HepG2 (cell line): Measurements from ENCODE around the gene RAB1B. TPM values are rescaled to one million over a fixed set of nuclear protein-coding genes. Genes with fewer than 3 reads are reported as not detected.

Experiments
- ATF2 ChIP-seq: sonication (generic); formaldehyde crosslinking; IDR thresholded peaks from 2 replicates; pipeline ENCODE4 v1.4.0; 2020; ENCODE audit warnings: missing genetic modification reagents
- BRD4 ChIP-seq: sonication (generic); formaldehyde crosslinking; IDR thresholded peaks from 2 replicates; pipeline ENCODE4 v1.4.0; 2020; ENCODE audit warnings: missing genetic modification reagents
- HDAC1 ChIP-seq: sonication (generic); formaldehyde crosslinking; IDR thresholded peaks from 2 replicates; pipeline ENCODE4 v1.5.1; 2020; ENCODE audit warnings: mild to moderate bottlenecking, missing genetic modification reagents
- HMGXB4 ChIP-seq, 2 experiments: sonication (generic) in 1 of 2; formaldehyde crosslinking in 1 of 2; IDR thresholded peaks; 2 replicates each; pipeline versions ENCODE4 v1.4.0 to v1.6.1; 2018 to 2020; ENCODE audit warnings: missing genetic modification reagents in 2 of 2, borderline replicate concordance in 1 of 2, low read depth in 1 of 2, mild to moderate bottlenecking in 1 of 2, missing biosample characterization in 1 of 2
- HNF1B ChIP-seq: sonication (generic); formaldehyde crosslinking; IDR thresholded peaks from 2 replicates; pipeline ENCODE4 v1.5.1; 2020; ENCODE audit warnings: mild to moderate bottlenecking, moderate library complexity, missing genetic modification reagents
- HNRNPLL ChIP-seq: fragments of 200-400 bp; formaldehyde crosslinking; IDR thresholded peaks from 2 replicates; pipeline ENCODE4 v1.6.1; 2017; ENCODE audit warnings: mild to moderate bottlenecking, low read depth, low read length; ENCODE audit not compliant: poor library complexity, severe bottlenecking
- MXI1 ChIP-seq: IDR thresholded peaks from 3 replicates; pipeline ENCODE4 v1.6.1; 2012; ENCODE audit warnings: low read depth, low read length, inconsistent platforms, borderline replicate concordance
- NBN ChIP-seq: fragments of 450-650 bp; conservative IDR thresholded peaks from 2 replicates; pipeline ENCODE4 v1.6.1; 2017
- PLSCR1 ChIP-seq: sonication (generic); formaldehyde crosslinking; IDR thresholded peaks from 2 replicates; pipeline ENCODE4 v1.5.0; 2020; ENCODE audit warnings: missing genetic modification reagents, mild to moderate bottlenecking, borderline replicate concordance
- SETDB1 ChIP-seq: sonication (generic); formaldehyde crosslinking; IDR thresholded peaks from 2 replicates; pipeline ENCODE4 v1.5.1; 2020; ENCODE audit warnings: missing genetic modification reagents, mild to moderate bottlenecking, borderline replicate concordance
- TAF15 ChIP-seq: fragments of 200-400 bp; formaldehyde crosslinking; IDR thresholded peaks from one replicate; pipeline ENCODE4 v1.6.1; 2018; ENCODE audit warnings: mild to moderate bottlenecking, low read depth, low read length; ENCODE audit not compliant: poor library complexity, severe bottlenecking
- TFAP4 ChIP-seq: sonication (generic); IDR thresholded peaks from 2 replicates; pipeline ENCODE4 v1.6.1; 2016; ENCODE audit warnings: low read depth, borderline replicate concordance
- ZBTB10 ChIP-seq: sonication (generic); formaldehyde crosslinking; IDR thresholded peaks from 2 replicates; pipeline ENCODE4 v1.4.0; 2020; ENCODE audit warnings: missing genetic modification reagents, borderline replicate concordance
- ZBTB25 ChIP-seq: IDR thresholded peaks from 2 replicates; pipeline ENCODE4 v1.6.1; 2018; ENCODE audit warnings: missing genetic modification reagents
- ZNF775 ChIP-seq: sonication (generic); formaldehyde crosslinking; IDR thresholded peaks from 2 replicates; pipeline ENCODE4 v1.4.0; 2020; ENCODE audit warnings: missing genetic modification reagents, mild to moderate bottlenecking, moderate library complexity, borderline replicate concordance
- ZSCAN20 ChIP-seq: sonication (generic); formaldehyde crosslinking; IDR thresholded peaks from 2 replicates; pipeline ENCODE4 v1.4.0; 2020; ENCODE audit warnings: missing genetic modification reagents, mild to moderate bottlenecking, borderline replicate concordance
- polyA plus RNA-seq, 8 experiments: library from polyadenylated mRNA; depleted of rRNA in 3 of 8; stranded (reverse) in 7 of 8; unstranded in 1 of 8; fragments of >200 nt; fragmentation: Illumina TruSeq in 4 of 8; extraction: Trizol in 4 of 8; gene quantifications; 2 replicates each; pipeline versions ENCODE4 v1.2.1 to v1.2.3, GENCODE V29; 2011 to 2016; ENCODE audit warnings: low read depth in 4 of 8, missing spikeins in 1 of 8, mixed read lengths in 1 of 8; ENCODE audit not compliant: insufficient read depth in 1 of 8
- total RNA-seq, 5 experiments: library from RNA; depleted of rRNA; stranded (reverse); fragments of >200 nt; fragmentation: Illumina TruSeq; extraction: Trizol; gene quantifications; 2 replicates each; pipeline ENCODE4 v1.2.3, GENCODE V29; 2016; ENCODE audit warnings: low read depth in 1 of 5

Gene RAB1B
- total and polyA plus RNA-seq, 2 of the 13 experiments (the other 11 are each of a cell fraction or from before 2014, with no cell fraction given): 77.9 to 87.9 TPM

GRCh38 chr11:66312549-66313320, 44.3 kb downstream of the RAB1B start (continued):
- TF ChIP-seq ZBTB10 (CRISPR knock-in tag) (peak; percentile 37; the same call in 1 of the 2 replicates), BRD4 (peak; percentile 25; the same call in 1 of the 2 replicates), PLSCR1 (no peak), ZBTB25 (CRISPR knock-in tag) (peak; percentile 18), HNF1B (CRISPR knock-in tag) (0 out of 2 replicates have a peak, but pooled peaks have one; percentile 2), TFAP4 (peak; percentile 40; the same call in 1 of the 2 replicates), ZSCAN20 (peak; percentile 21; the same call in 1 of the 2 replicates), HDAC1 (peak; percentile 9; the same call in 1 of the 2 replicates), HNRNPLL (no peak), ATF2 (CRISPR knock-in tag) (0 out of 2 replicates have a peak, but pooled peaks have one; percentile 1), TAF15 (no peak), SETDB1 (CRISPR knock-in tag) (no peak), ZNF775 (0 out of 2 replicates have a peak, but pooled peaks have one; percentile 21), MXI1 (peak; percentile 61; the same call in 1 of the 3 replicates), HMGXB4 (CRISPR knock-in tag; IDR thresholded peaks at IDR 0.05; ENCODE audit: borderline replicate concordance in 1 of 2, low read depth in 1 of 2) (no peak), NBN (no peak)
